ENCODE measurements around the gene PSMD6.

Gene PSMD6

DNA sequence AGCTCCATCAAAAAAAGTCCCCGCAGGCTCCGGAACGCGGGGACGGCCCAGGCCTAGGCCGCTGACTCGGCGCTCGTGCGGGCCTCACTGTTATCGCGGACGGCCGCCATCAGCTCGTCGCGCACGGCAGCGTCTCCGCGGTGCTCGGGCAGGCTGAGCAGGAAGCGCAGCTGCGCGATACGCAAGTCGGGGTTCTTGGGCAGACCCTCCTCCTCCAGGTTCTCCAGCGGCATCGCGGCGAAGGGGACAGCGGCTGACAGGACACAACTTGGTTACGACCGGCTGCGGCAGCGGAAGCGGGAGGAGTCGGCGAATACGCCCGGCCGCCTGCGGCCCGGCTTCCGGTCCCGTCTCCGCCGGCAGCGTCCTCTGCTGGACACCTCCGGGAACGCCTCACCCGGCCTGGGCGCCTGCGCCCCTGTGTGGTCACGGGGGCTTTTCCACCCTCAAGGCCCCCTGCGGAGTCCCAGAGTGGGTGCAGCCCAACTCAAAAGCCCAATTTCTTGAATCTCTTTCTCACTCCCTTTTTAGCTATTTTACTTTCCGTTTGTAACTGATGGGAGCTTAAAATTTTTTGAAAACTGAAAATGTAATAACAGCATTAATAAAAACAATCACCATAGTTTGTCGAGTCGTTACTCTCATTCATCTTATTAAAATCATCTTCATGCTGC is at the start of gene PSMD6:
Gene PSMD6 (minus strand): TSS at position 308 of the 674 bp plus-strand sequence. CDS start 75 bp downstream, at position 233.
- TF ChIP-seq, protein P1, sequence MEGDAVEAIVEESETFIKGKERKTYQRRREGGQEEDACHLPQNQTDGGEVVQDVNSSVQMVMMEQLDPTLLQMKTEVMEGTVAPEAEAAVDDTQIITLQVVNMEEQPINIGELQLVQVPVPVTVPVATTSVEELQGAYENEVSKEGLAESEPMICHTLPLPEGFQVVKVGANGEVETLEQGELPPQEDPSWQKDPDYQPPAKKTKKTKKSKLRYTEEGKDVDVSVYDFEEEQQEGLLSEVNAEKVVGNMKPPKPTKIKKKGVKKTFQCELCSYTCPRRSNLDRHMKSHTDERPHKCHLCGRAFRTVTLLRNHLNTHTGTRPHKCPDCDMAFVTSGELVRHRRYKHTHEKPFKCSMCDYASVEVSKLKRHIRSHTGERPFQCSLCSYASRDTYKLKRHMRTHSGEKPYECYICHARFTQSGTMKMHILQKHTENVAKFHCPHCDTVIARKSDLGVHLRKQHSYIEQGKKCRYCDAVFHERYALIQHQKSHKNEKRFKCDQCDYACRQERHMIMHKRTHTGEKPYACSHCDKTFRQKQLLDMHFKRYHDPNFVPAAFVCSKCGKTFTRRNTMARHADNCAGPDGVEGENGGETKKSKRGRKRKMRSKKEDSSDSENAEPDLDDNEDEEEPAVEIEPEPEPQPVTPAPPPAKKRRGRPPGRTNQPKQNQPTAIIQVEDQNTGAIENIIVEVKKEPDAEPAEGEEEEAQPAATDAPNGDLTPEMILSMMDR (IDR thresholded peaks at IDR 0.05; ENCODE audit: low read depth, low read length, missing control alignments): peak; percentile 94
- peak; percentile 45 for DNase-seq (ENCODE audit: extremely low read depth, low read depth)
- peak within 1 kb of the TSS; percentile 80 for H3K4me3 ChIP-seq (replicated peaks; ENCODE audit: low read depth, low read length)

DNA sequence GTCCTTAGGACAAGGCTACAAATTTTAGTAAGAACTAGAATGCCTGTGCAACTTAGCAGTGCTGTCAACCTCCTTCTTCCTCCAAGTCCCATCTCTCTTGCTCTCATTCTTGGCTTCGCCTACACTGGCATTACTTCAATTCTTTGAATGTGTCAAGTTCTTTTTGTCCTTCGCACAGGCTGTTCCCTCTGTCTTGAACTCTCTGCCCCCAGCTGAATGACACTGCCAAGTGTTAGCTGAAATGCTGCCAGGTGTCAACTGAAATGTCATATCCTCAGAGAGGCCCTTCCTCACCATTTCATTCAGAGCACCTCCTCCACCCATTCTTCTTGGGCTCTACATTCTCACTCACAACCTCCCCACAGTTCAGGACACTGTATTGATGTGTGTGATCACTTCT is 48.8 kb upstream of the PSMD6 start:
- no peak for DNase-seq (ENCODE audit: extremely low read depth, low read depth)
- TF ChIP-seq, protein P1 (IDR thresholded peaks at IDR 0.05; ENCODE audit: low read depth, low read length, missing control alignments): no peak
- H3K4me3 ChIP-seq (replicated peaks; ENCODE audit: low read depth, low read length): no peak overlapping the region

DNA sequence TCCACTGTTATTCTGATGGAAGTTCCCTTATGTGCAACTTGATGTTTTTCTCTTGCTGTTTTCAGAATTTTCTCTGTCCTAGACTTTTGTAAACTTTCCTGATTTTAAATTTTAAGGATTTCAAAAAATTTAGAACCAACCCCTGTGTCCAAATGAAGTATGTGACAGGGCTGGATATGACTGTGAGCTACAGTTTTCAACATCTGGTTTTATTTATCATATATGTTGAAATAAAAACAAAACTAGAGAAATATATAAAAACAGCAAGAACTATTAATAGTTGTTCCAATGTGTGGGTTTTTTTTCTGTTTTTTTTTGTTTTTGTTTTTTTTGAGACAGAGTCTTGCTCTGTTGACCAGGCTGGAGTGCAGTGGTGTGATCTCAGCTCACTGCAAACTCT is 47.4 kb upstream of the PSMD6 start:
- H3K4me3 ChIP-seq (replicated peaks; ENCODE audit: low read depth, low read length): no peak overlapping the region
- DNase-seq (ENCODE audit: extremely low read depth, low read depth): no peak
- TF ChIP-seq, protein P1 (IDR thresholded peaks at IDR 0.05; ENCODE audit: low read depth, low read length, missing control alignments): no peak

DNA sequence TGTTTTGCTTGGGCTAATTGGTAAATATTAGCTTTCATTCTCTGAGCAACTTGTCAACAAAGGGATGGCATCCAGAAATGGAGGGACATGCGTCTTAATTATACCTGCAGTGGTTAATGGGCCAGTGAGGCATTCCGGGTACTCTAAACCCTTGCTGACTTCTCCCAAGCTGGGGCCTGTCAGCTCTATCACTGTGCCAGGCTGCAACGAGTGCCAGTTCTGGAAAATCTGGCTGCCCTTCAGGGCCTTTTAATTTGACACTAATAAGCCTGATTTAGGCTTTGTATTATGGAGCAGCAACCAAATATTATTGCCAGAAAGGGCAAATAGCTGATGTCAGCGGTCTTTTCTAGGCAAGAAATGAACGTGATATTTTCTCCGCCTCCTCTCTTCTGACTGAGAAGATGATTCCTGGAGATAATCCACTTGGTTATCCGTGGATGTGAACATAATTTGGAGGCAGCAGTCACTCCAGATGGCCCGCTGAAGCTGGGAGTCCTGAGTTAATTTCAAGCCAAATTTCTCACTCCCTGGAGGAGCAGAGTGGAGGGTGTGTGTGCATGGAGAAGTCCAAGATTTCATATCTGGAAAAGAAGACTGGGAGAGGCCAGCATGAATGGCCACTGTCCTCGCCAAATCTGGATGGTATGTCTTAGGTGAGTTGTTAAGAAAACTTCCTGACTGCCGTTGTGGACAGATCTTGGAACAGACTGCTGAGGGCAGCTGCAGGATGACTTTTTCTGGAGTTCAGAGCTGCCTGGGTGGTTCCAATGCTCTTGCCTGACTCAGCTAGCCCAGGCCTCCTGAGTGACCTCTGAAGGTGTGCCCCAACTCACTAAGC is 44.4 kb upstream of the PSMD6 start:
- DNase-seq (ENCODE audit: extremely low read depth, low read depth): no peak
- TF ChIP-seq, protein P1 (IDR thresholded peaks at IDR 0.05; ENCODE audit: low read depth, low read length, missing control alignments): no peak
- no peak overlapping the region for H3K4me3 ChIP-seq (replicated peaks; ENCODE audit: low read depth, low read length)

DNA sequence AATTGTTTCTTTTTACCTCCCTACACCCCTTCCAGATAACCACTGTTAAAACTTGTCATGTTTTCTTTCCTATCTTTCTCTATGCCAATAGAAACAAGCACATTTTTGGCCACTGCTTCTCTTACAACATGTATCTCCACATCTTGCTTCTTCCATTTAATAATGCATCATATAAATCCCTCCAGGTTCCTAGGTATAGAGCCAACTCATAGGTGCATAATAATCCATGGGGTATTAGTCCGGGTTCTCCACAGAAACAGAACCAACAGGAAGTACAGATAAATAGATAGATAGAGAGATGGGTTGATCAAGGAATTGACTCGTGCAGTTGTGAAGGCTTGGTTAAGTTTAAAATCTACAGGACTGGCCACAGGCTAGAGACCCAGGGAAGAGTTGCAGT is 41.5 kb upstream of the PSMD6 start:
- no peak overlapping the region for H3K4me3 ChIP-seq (replicated peaks; ENCODE audit: low read depth, low read length)
- DNase-seq (ENCODE audit: extremely low read depth, low read depth): no peak
- TF ChIP-seq, protein P1 (IDR thresholded peaks at IDR 0.05; ENCODE audit: low read depth, low read length, missing control alignments): no peak

DNA sequence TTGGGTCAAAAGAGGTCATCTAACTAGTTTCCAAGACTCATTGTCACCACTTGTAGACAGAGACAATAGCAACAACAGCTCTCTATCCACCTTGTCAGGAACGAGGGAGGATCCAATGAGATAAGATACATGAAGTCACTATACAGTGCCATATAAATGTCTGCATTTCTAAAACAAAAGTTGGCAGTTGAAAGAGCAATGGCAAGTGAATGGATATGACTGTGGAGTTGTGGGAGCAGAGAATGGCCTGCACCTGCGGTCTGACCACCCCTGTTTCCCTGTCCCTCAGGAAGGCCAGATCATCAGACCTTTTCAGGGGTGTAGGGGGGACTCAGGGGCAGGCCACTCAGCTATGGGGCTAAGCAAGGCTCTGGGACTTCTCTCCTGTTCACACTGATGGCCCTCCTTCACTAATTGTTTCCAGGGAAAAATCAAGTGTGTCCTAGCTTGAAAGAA is 40.7 kb upstream of the PSMD6 start:
- no peak for DNase-seq (ENCODE audit: extremely low read depth, low read depth)
- TF ChIP-seq, protein P1 (IDR thresholded peaks at IDR 0.05; ENCODE audit: low read depth, low read length, missing control alignments): no peak
- no peak overlapping the region for H3K4me3 ChIP-seq (replicated peaks; ENCODE audit: low read depth, low read length)
